ENCODE measurements around the gene C12orf75.

Gene C12orf75

GRCh38 chr12:105363890-105364289 is 33.4 kb downstream of the C12orf75 start:
- H3K27me3 ChIP-seq = no peaks in the 10 kb centered on the region
- no peak for TF ChIP-seq CTCF (IDR thresholded peaks at IDR 0.05)
- no peaks in the 10 kb centered on the region for H3K4me1 ChIP-seq (ENCODE audit: control insufficient read depth in 1 of 2, insufficient read depth in 1 of 2, low read depth in 1 of 2, low read length in 1 of 2)
- H3K9me3 ChIP-seq = no peaks in the 10 kb centered on the region
- no peak overlapping the region for H3K27ac ChIP-seq
- H3K36me3 ChIP-seq = no peaks in the 10 kb centered on the region
- H3K4me3 ChIP-seq (ENCODE audit: low read depth in 1 of 2, low read length in 1 of 2) = no peak overlapping the region

- Histone ChIP-seq H3K4me3 (ENCODE audit: low read depth in 1 of 2, low read length in 1 of 2) (no peak overlapping the region), H3K9me3 (no peaks in the 10 kb centered on the region), H3K27ac (no peak overlapping the region), H3K4me1 (ENCODE audit: control insufficient read depth in 1 of 2, insufficient read depth in 1 of 2, low read depth in 1 of 2, low read length in 1 of 2) (no peaks in the 10 kb centered on the region), H3K36me3 (no peaks in the 10 kb centered on the region), H3K27me3 (no peaks in the 10 kb centered on the region)
- no peak for TF ChIP-seq CTCF (IDR thresholded peaks at IDR 0.05)
Measured at GRCh38 chr12:105365231-105365630, 34.7 kb downstream of the C12orf75 start.

GRCh38 chr12:105368047-105368646 is 37.7 kb downstream of the C12orf75 start:
- Histone ChIP-seq H3K36me3 (no peaks in the 10 kb centered on the region), H3K4me1 (ENCODE audit: control insufficient read depth in 1 of 2, insufficient read depth in 1 of 2, low read depth in 1 of 2, low read length in 1 of 2) (no peaks in the 10 kb centered on the region), H3K4me3 (ENCODE audit: low read depth in 1 of 2, low read length in 1 of 2) (no peak overlapping the region), H3K27me3 (no peaks in the 10 kb centered on the region), H3K9me3 (no peaks in the 10 kb centered on the region), H3K27ac (no peak overlapping the region)
- TF ChIP-seq CTCF (IDR thresholded peaks at IDR 0.05) = no peak

- Histone ChIP-seq H3K36me3 (no peaks in the 10 kb centered on the region), H3K4me1 (ENCODE audit: control insufficient read depth in 1 of 2, insufficient read depth in 1 of 2, low read depth in 1 of 2, low read length in 1 of 2) (no peaks in the 10 kb centered on the region), H3K27me3 (no peaks in the 10 kb centered on the region), H3K9me3 (no peaks in the 10 kb centered on the region), H3K27ac (no peak overlapping the region), H3K4me3 (ENCODE audit: low read depth in 1 of 2, low read length in 1 of 2) (no peak overlapping the region)
- TF ChIP-seq CTCF (IDR thresholded peaks at IDR 0.05) = no peak
Measured at GRCh38 chr12:105369014-105369413, 38.5 kb downstream of the C12orf75 start.

GRCh38 chr12:105374303-105374702 is 43.8 kb downstream of the C12orf75 start:
- Histone ChIP-seq H3K4me1 (ENCODE audit: control insufficient read depth in 1 of 2, insufficient read depth in 1 of 2, low read depth in 1 of 2, low read length in 1 of 2) (no peaks in the 10 kb centered on the region), H3K27ac (no peak overlapping the region), H3K4me3 (ENCODE audit: low read depth in 1 of 2, low read length in 1 of 2) (no peak overlapping the region), H3K36me3 (no peaks in the 10 kb centered on the region), H3K9me3 (no peaks in the 10 kb centered on the region), H3K27me3 (no peaks in the 10 kb centered on the region)
- TF ChIP-seq CTCF (IDR thresholded peaks at IDR 0.05) = no peak

- H3K36me3 ChIP-seq = no peaks in the 10 kb centered on the region
Measured at GRCh38 chr12:105377077-105377476, 46.6 kb downstream of the C12orf75 start.

More at GRCh38 chr12:105377077-105377476, 46.6 kb downstream of the C12orf75 start:
- Histone ChIP-seq H3K4me1 (ENCODE audit: control insufficient read depth in 1 of 2, insufficient read depth in 1 of 2, low read depth in 1 of 2, low read length in 1 of 2) (no peaks in the 10 kb centered on the region), H3K27me3 (peaks cover 5% of the 10 kb centered on the region), H3K9me3 (no peaks in the 10 kb centered on the region), H3K4me3 (ENCODE audit: low read depth in 1 of 2, low read length in 1 of 2) (no peak overlapping the region), H3K27ac (no peak overlapping the region)
- no peak for TF ChIP-seq CTCF (IDR thresholded peaks at IDR 0.05)
